ENCODE data around the gene PPCDC. TPM values are rescaled to one million over a fixed set of nuclear protein-coding genes. Genes with fewer than 3 reads are reported as not detected.

The PPCDC gene
- polyA plus RNA-seq, 1 donor (not counting 4 experiments of a cell fraction or from before 2014, with no cell fraction given), result 11.9 TPM

- Histone ChIP-seq H3K4me1 (ENCODE audit: control insufficient read depth, extremely low read depth, insufficient read depth, low read length) (peaks cover 7% of the 10 kb centered on the region), H2AFZ (ENCODE audit: control insufficient read depth, low read length) (no peak overlapping the region), H3K27ac (ENCODE audit: control insufficient read depth, insufficient read depth, low read length) (no peak overlapping the region), H3K4me2 (ENCODE audit: control insufficient read depth, extremely low read depth, insufficient read depth, low read depth, low read length) (no peak overlapping the region), H3K36me3 (ENCODE audit: control insufficient read depth in 2 of 2, extremely low read depth in 1 of 2, insufficient read depth in 2 of 2, low read length in 2 of 2) (no peaks in the 10 kb centered on the region), H3K79me2 (ENCODE audit: control insufficient read depth, insufficient read depth, low read length) (peaks cover 8% of the 10 kb centered on the region), H3K9me3 (ENCODE audit: control insufficient read depth, low read depth, low read length) (no peaks in the 10 kb centered on the region), H3K4me3 (ENCODE audit: control insufficient read depth in 2 of 3, extremely low read depth in 1 of 3, insufficient read depth in 2 of 3, low read depth in 1 of 3, low read length in 3 of 3) (no peak overlapping the region), H3K9ac (ENCODE audit: control insufficient read depth, extremely low read depth, insufficient read depth, low read length) (no peak overlapping the region), H3K9me1 (ENCODE audit: control insufficient read depth, extremely low read depth, insufficient read depth, low read length) (no peaks in the 10 kb centered on the region), H4K20me1 (ENCODE audit: control insufficient read depth, extremely low read depth, insufficient read depth, low read length) (no peaks in the 10 kb centered on the region), H3K27me3 (ENCODE audit: control insufficient read depth, extremely low read depth, insufficient read depth, low read length) (no peaks in the 10 kb centered on the region)
- DNase-seq (ENCODE audit: low read depth, low spot score) (no peak), FAIRE-seq (no peak)
- TF ChIP-seq EZH2 (IDR thresholded peaks at IDR 0.05; ENCODE audit: low read length) (no peak), CTCF (optimal IDR thresholded peaks at IDR 0.05 in 1 of 3, IDR thresholded peaks at IDR 0.05 in 1 of 3, conservative IDR thresholded peaks at IDR 0.05 in 1 of 3; ENCODE audit: extremely low read depth in 1 of 3, insufficient read depth in 2 of 3, low read length in 3 of 3) (no peak)
- dilution Hi-C loops (cut with MboI; ENCODE audit: extremely low pct_ligation_motif_present, low sequenced_read_pairs), result no loop called here
These were observed 3.5 kb upstream of the PPCDC start for GRCh38 chr15:75019916-75020315.

- Histone ChIP-seq H3K27me3 (ENCODE audit: control insufficient read depth, extremely low read depth, insufficient read depth, low read length) (no peaks in the 10 kb centered on the region), H3K4me1 (ENCODE audit: control insufficient read depth, extremely low read depth, insufficient read depth, low read length) (peaks cover 7% of the 10 kb centered on the region), H3K9ac (ENCODE audit: control insufficient read depth, extremely low read depth, insufficient read depth, low read length) (no peak overlapping the region), H3K36me3 (ENCODE audit: control insufficient read depth in 2 of 2, extremely low read depth in 1 of 2, insufficient read depth in 2 of 2, low read length in 2 of 2) (peaks cover 0 to 7% of the 10 kb centered on the region in 2 experiments), H3K27ac (ENCODE audit: control insufficient read depth, insufficient read depth, low read length) (no peak overlapping the region), H2AFZ (ENCODE audit: control insufficient read depth, low read length) (no peak overlapping the region), H4K20me1 (ENCODE audit: control insufficient read depth, extremely low read depth, insufficient read depth, low read length) (no peaks in the 10 kb centered on the region), H3K9me3 (ENCODE audit: control insufficient read depth, low read depth, low read length) (no peaks in the 10 kb centered on the region), H3K4me3 (ENCODE audit: control insufficient read depth in 2 of 3, extremely low read depth in 1 of 3, insufficient read depth in 2 of 3, low read depth in 1 of 3, low read length in 3 of 3) (no peak overlapping the region), H3K79me2 (ENCODE audit: control insufficient read depth, insufficient read depth, low read length) (peaks cover 8% of the 10 kb centered on the region), H3K9me1 (ENCODE audit: control insufficient read depth, extremely low read depth, insufficient read depth, low read length) (no peaks in the 10 kb centered on the region), H3K4me2 (ENCODE audit: control insufficient read depth, extremely low read depth, insufficient read depth, low read depth, low read length) (no peak overlapping the region)
- TF ChIP-seq EZH2 (IDR thresholded peaks at IDR 0.05; ENCODE audit: low read length), result no peak
- no peak for TF ChIP-seq CTCF (optimal IDR thresholded peaks at IDR 0.05 in 1 of 3, IDR thresholded peaks at IDR 0.05 in 1 of 3, conservative IDR thresholded peaks at IDR 0.05 in 1 of 3; ENCODE audit: extremely low read depth in 1 of 3, insufficient read depth in 2 of 3, low read length in 3 of 3)
- FAIRE-seq (no peak), DNase-seq (ENCODE audit: low read depth, low spot score) (no peak)
- dilution Hi-C loops (cut with MboI; ENCODE audit: extremely low pct_ligation_motif_present, low sequenced_read_pairs), result no loop called here
These were observed 2.0 kb upstream of the PPCDC start for GRCh38 chr15:75021341-75021740.

Measured in keratinocyte (primary cell).